Measurements from ENCODE around the gene CCNF.
"Not testable (repeated sequence)": the region's sequence is repeated elsewhere in the genome, so short reads cannot be mapped to it uniquely, and the experiment has no call there.

The CCNF gene

DNA sequence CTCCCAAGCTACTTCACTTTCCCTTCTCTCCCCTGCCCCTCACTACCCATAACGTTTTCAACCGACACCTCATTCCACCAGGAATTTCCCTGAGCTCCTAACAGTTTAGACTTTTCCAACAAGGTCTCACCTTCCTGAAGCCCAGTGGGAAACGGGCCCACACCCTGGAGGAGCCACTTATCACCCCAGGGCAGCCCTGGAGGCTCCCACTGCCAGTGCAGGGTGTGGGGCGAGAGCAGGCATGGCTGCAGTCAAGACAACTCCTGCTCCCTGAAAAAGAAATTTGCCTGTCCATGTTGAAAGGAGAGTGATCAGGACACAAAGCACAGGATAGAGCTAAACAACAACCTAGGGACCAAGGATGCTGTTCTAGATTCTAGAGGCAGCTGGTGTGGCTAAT lies 1.7 kb upstream of the CCNF start:
- DNase-seq (ENCODE audit: low read depth in 2 of 2) = no peak

DNA sequence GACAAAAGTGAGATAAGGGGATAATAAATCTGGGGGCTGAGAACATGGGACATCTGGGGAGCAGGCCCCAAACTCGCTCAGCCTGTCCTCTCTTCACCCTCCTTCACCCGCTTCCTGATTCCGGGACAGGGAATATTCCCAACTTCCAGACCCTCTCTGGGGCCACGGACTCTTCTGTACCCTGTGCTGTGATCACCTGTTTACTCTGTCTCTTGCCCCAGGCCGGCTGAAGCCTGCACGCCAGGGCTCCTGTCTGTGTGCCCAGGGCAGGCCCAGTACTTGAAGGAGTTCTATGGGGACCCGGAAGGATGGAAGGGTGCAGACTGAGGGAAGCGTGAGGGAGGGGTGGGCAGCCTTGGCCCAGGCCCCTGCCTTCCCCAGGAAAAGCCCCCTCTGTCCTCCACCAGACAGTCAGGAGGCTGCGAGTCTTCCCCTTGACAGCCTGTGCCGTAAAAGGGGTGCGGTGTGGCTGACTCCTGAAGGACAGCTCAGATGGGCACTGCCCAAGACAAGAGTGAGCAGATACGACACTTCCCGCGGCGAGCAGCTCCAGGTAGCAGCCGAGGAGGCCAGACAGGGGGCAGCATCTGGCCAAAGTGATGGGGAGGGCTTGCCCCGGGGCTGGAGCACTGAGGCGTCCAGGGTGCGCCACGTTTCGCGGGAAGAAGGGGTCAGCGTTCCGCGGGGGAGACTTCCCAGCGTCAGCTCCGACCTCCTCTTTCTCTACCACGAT lies 1.0 kb upstream of the CCNF start:
- no peak for DNase-seq (ENCODE audit: low read depth in 2 of 2)

- DNase-seq (ENCODE audit: low read depth in 2 of 2) = no peak
Observed at GRCh38 chr16:2428784-2429033, 538 bp upstream of the CCNF start.

GRCh38 chr16:2429771-2430663 lies 770 bp downstream of the CCNF start:
- no peak for DNase-seq (ENCODE audit: low read depth in 2 of 2)

- no peak for DNase-seq (ENCODE audit: low read depth in 2 of 2)
Observed at GRCh38 chr16:2432286-2432685, 3.0 kb downstream of the CCNF start.

DNA sequence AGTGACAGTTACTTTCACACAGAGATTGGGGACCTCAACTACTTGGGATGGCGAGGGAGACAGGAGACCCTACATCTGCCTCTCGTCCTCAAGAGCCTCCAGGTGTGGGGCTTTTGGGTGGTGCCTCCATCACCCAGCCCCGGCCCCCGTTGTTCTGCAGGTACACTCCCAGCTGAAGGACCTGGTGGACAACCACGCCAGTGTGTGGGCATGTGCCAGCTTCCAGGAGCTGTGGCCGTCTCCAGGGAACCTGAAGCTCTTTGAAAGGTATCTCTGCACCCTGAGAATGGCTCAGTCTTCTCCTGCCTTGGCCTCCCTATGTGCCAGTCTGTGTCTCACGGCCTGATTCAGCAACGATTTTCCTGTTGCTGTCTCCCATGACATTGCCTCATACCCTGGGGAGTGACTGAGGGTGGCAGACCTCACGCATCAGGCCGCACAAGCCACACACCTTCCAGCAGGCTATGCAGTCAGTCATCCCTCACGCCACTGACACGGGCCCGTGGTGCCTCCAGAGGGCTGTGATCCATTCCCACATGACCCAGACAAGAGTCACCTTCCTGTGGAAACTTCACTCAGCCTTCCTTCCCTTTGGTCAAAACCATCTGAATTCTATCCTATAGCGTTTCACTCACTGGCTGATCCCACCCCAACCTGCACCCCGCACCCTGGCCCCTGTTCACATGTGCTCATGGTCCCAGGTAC lies 3.7 kb downstream of the CCNF start:
- no peak for DNase-seq (ENCODE audit: low read depth in 2 of 2)

DNA sequence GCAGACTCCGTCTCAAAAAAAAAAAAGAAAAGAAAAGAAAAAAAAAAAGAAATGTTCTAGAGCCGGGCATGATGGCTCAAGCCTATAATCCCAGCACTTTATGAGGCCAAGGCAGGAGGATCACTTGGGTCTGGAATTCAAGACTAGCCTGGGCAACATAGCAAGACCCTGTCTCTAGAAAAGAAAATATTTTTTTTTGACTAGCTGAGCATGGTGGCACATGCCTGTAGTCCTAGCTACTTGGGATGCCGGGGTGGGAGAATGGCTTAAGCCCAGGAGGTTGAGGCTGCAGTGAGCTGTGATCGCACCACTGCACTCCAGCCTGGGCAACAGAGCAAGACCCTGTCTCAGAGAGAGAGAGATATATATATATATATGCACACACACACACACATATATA lies 6.0 kb downstream of the CCNF start:
- not testable (repeated sequence) for DNase-seq (ENCODE audit: low read depth in 2 of 2)

- no peak for DNase-seq (ENCODE audit: low read depth in 2 of 2)
Observed at GRCh38 chr16:2436110-2436509, 6.9 kb downstream of the CCNF start.

GRCh38 chr16:2437032-2437790 lies 8.0 kb downstream of the CCNF start:
- no peak for DNase-seq (ENCODE audit: low read depth in 2 of 2)

GRCh38 chr16:2438121-2438520 lies 8.9 kb downstream of the CCNF start:
- DNase-seq (ENCODE audit: low read depth in 2 of 2) = no peak

DNA sequence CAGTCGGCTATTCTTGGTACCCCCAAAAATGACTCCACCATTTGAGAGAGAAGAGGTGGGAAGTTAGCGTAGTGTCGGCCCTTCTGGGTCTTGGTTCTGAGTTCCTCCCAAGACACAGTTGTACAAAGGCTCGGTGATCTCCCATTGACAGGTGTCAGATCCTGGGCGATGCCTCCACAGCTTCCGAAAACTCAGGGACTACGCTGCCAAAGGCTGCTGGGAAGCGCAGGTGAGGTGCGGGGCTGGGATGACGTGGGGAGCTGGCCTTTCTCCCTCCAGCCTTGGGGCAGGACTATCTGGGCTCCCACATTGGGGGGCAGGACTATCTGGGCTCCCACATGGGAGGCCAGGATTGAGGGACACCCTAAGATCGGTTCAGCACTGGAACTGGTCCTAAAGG lies 10.4 kb downstream of the CCNF start:
- no peak for DNase-seq (ENCODE audit: low read depth in 2 of 2)

DNA sequence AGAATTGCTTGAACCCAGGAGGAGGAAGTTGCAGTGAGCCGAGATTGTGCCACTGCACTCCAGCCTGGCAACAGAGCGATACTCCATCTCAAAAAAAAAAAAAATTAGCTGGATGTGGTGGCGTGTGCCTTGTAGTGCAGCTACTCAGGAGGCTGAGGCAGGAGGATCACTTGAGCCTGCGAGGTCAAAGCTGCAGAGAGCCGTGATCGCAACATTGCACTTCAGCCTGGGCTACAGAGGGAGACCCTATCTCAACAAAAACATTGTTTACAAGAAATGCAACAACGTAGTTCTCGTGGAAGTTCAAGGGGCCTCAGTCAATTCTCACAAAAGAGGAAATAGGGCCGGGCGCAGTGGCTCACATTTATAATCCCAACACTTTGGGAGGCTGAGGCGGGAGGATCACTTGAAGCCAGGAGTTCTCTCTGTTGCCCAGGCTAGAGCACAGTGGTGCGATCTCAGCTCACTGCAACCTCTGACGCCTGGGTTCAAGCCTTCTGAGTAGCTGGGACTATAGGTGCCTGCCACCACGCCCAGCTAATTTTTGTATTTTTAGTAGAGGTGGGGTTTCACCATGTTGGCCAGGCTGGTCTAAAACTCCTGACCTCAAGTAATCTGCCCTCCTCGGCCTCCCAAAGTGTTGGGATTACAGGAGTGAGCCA lies 12.0 kb downstream of the CCNF start:
- DNase-seq (ENCODE audit: low read depth in 2 of 2) = not testable (repeated sequence)

DNA sequence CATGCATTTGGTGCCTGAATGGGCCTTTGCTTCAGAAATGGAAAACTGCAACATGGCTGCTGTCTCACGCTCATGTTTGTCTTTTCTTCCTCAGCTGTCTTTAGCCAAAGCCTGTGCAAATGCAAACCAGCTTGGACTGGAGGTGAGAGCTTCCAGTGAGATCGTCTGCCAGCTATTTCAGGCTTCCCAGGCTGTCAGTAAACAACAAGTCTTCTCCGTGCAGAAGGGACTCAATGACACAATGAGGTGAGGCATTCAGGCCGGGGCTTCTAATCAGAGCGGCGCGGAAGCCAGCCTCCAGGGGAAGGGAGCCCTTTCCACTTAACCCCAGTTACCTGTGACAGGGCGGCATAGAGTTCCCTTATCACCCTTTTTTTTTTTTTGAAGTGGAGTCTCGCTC lies 14.3 kb downstream of the CCNF start:
- DNase-seq (ENCODE audit: low read depth in 2 of 2) = no peak

- no peak for DNase-seq (ENCODE audit: low read depth in 2 of 2)
Observed at GRCh38 chr16:2447920-2448583, 18.8 kb downstream of the CCNF start.

- DNase-seq (ENCODE audit: low read depth in 2 of 2) = no peak
Observed at GRCh38 chr16:2449118-2449517, 19.9 kb downstream of the CCNF start.

DNA sequence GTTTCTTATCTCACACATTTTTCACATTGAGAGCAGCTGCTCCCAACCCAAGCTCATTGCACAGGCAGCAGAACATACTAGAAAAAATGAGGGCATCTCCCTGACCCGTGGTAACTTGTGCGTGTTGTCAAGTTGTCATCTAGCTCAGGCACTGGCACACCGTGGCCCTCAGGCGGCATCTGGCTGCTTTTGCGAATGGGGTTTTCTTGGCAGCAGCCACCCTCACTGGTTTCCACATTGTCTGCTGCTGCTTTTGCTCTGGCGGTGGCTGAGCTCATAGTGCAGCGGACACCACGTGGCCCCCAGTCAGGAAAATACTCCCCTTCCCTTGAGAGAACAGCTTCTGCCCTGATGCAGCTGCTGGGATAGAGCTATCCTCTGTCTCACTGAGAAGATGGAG lies 21.3 kb downstream of the CCNF start:
- no peak for DNase-seq (ENCODE audit: low read depth in 2 of 2)

- no peak for DNase-seq (ENCODE audit: low read depth in 2 of 2)
Observed at GRCh38 chr16:2450975-2451381, 21.7 kb downstream of the CCNF start.

DNA sequence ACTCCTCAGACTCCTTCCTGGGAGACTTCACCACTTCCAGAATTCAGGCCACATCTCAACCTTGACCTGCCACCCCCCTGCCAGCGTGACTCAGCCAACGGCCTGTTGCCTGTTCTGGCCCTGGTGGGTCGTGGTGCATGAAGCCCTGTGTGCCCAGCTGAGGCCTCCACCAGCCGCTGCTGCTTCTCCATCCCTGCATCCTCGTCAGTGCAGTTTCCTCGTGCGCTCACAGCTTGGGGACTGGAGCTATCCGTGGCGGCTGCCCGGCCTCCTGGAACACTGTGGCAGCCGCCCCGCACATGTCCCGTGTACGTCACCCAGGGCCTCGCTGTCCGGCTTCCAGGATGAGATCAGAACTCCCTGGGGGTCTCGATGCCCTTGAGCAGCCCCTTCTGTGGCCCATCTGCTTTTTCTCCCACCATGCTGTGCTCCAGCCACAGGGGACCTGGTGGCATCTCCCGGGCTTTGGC lies 22.6 kb downstream of the CCNF start:
- DNase-seq (ENCODE audit: low read depth in 2 of 2) = no peak

DNA sequence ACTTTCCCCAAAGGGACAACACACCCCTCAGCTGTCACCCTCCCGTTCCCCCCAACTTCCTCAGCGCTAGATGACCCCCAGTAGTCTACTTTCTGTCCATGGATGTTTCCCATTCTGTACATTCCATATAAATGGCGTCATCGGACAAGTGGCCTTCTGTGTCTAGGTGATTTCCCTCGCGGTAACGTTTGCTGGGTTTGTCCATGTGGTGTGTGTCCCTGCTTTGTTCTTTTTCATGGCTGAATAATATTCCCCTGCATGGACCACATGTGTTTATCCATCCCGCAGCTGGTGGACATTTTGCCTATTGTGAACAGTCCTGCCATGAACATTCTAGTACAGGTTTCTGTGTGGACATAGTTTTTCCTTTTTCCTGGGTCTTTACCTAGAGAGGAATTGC lies 23.4 kb downstream of the CCNF start:
- no peak for DNase-seq (ENCODE audit: low read depth in 2 of 2)

GRCh38 chr16:2455081-2455845 lies 26.0 kb downstream of the CCNF start:
- no peak for DNase-seq (ENCODE audit: low read depth in 2 of 2)

Measured in fibroblast of skin of left biceps (primary cell).